Prostate gland (tissue), 2 donors: ENCODE data around the gene PTPN13.

Source experiments
- CTCF ChIP-seq, 4 experiments: fragments of 200-600 bp in 2 of 4; fragments of 450-650 bp in 2 of 4; sonication (generic) in 2 of 4; IDR thresholded peaks; 1 replicate in 3 of 4; 2 replicates in 1 of 4; pipeline ENCODE4 v1.5.1; 2016 to 2019; ENCODE audit warnings: antibody characterized with exemption in 4 of 4, mild to moderate bottlenecking in 2 of 4, moderate library complexity in 2 of 4
- POLR2AphosphoS5 ChIP-seq: sonication (generic); formaldehyde crosslinking; IDR thresholded peaks from one replicate; pipeline ENCODE4 v1.6.1; 2017; ENCODE audit warnings: antibody characterized with exemption

DNA sequence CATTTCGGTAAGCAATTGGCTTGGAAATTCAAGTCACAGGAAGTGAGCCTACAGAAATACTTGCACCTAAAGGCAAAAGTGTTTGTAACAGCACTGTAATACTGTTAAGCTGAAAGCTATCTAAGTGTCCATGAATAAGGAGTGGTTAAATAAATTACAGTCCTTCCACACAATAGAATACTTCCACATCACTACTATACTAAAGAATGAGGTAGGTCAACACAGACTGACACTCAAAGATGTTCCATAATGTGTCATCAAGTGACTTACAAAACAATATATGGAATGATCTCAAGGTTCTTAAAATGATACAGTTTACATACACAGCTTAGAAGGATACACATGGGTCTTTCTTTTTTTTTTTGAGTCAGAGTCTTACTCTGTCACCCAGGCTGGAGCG lies 228.0 kb downstream of the PTPN13 start:
- TF ChIP-seq POLR2AphosphoS5 (no peak), CTCF (IDR thresholded peaks at IDR 0.05) (no peak)
